Psoas muscle (tissue), 8 donors: Measurements from ENCODE around the gene TRAPPC12. TPM values are rescaled to one million over a fixed set of nuclear protein-coding genes. Genes with fewer than 3 reads are reported as not detected.
"Not testable (repeated sequence)": the region's sequence is repeated elsewhere in the genome, so short reads cannot be mapped to it uniquely, and the experiment has no call there.

ENCODE experiments used
- ATAC-seq, 4 donors: fragments of 200-7000 bp; cut with Tn5 transposase; one replicate each; pipeline ENCODE4 v1.9.1; 2020; ENCODE audit warnings: moderate library complexity in 3 of 4, mild to moderate bottlenecking in 2 of 4
- DNase-seq, 2 donors: peaks; one replicate each; pipeline ENCODE4 v3.0.0-alpha.2; 2020
- H3K27ac ChIP-seq: fragments of 200-600 bp; one replicate; pipeline ENCODE4 v1.8.0; 2022
- H3K27me3 ChIP-seq, 3 donors: fragments of 200-600 bp in 1 of 3; one replicate each; pipeline versions ENCODE4 v1.6.1 to v1.8.0; 2013 to 2022; ENCODE audit warnings: low read length in 2 of 3, mild to moderate bottlenecking in 2 of 3, moderate library complexity in 1 of 3; ENCODE audit not compliant: insufficient read depth in 3 of 3
- H3K36me3 ChIP-seq, 2 donors: fragments of 200-600 bp in 1 of 2; one replicate each; pipeline versions ENCODE4 v1.6.1 to v1.8.0; 2013 to 2022; ENCODE audit warnings: low read depth in 1 of 2, mild to moderate bottlenecking in 1 of 2, moderate library complexity in 1 of 2; ENCODE audit not compliant: insufficient read depth in 1 of 2
- H3K4me1 ChIP-seq: fragments of 200-600 bp; one replicate; pipeline ENCODE4 v1.8.0; 2022
- H3K4me3 ChIP-seq: fragments of 200-600 bp; one replicate; pipeline ENCODE4 v1.8.0; 2022; ENCODE audit warnings: mild to moderate bottlenecking
- H3K9me3 ChIP-seq: fragments of 200-600 bp; one replicate; pipeline ENCODE4 v1.8.0; 2022
- WGBS, 3 donors: extraction: QIAGEN DNeasy Blood & Tissue Kit; methylation state at CpG; one replicate each; pipeline versions ENCODE4 v1.1.6 to v1.1.7; 2013; 5-methylcytosine and 5-hydroxymethylcytosine counted together
- intact Hi-C, 2 donors: fragments of 100-400 bp; cut with DNase I; formaldehyde crosslinking; loops; one replicate each; pipeline versions ENCODE4 v1.11.0 to v1.14.2; 2022
- polyA plus RNA-seq, 3 donors: library from polyadenylated mRNA; stranded (reverse); fragments of 200-250 nt; gene quantifications; one replicate each; pipeline ENCODE4 v1.2.3, GENCODE V29; 2013
- total RNA-seq, 4 donors: library from RNA; stranded (reverse); fragmentation: NEBNext Ultra II Directional in 2 of 4; extraction: Animal tissue kit (Norgen Biotek cat#: 25700) in 2 of 4; gene quantifications; one replicate each; pipeline versions ENCODE4 v1.2.1 to v1.2.4, GENCODE V29; 2021 to 2023
- TF ChIP-seq, protein P1 (sequence below): fragments of 200-600 bp; IDR thresholded peaks from one replicate; pipeline ENCODE4 v1.8.0; 2022; ENCODE audit warnings: antibody characterized with exemption
- donor health status: healthy with polysubstance abuse.
- donor health status: DM: no; HTN: no; CAD: no; lungs with moderate emphysema.
- donor health status: Bipolar disorder and iron deficiency.
- donor health status: healthy.
- donor health status: DM: yes; HTN: yes; CAD: no.
- donor health status: DM: no; HTN: no; CAD: no.
- donor health status: DM: no; HTN: no; CAD: no.
- donor health status: DM: yes; HTN: yes; CAD: no.

Gene TRAPPC12
- total and polyA plus RNA-seq, 7 donors, result 28.7 to 90.3 (median 56.7) TPM

DNA sequence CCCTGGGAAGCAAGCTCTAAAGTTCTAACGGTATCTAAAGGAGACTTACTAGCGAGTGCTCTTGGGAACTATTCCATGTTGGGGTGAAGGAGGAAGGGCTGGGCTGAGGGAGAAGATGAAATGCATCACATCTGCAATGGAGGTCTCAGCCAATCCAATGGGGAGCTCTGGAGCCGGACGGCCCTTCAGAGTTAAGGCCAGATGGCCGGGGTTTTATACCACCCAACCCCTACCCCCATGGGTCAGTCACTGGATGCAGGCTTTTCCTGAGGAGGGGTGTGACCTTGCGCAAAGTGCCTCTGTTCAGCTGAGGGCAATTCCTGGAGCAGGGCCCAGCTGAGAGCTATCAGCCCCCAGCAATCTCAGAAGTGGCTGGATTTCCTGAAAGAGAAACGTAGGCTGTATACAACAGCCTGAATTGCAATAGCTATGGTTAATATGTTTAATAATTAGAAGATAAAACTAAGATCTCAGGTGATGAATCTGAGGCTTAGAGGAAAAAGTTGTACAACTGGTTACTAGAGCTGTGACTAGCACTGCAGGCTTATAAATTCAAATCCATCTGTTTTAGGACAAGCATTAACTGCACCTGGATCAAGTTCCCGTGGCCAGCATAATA lies 23.4 kb upstream of the TRAPPC12 start:
- 74 to 81% (median 80%) methylated on average over 8 of the region's 8 CpGs for WGBS, 3 donors
- TF ChIP-seq, protein P1, sequence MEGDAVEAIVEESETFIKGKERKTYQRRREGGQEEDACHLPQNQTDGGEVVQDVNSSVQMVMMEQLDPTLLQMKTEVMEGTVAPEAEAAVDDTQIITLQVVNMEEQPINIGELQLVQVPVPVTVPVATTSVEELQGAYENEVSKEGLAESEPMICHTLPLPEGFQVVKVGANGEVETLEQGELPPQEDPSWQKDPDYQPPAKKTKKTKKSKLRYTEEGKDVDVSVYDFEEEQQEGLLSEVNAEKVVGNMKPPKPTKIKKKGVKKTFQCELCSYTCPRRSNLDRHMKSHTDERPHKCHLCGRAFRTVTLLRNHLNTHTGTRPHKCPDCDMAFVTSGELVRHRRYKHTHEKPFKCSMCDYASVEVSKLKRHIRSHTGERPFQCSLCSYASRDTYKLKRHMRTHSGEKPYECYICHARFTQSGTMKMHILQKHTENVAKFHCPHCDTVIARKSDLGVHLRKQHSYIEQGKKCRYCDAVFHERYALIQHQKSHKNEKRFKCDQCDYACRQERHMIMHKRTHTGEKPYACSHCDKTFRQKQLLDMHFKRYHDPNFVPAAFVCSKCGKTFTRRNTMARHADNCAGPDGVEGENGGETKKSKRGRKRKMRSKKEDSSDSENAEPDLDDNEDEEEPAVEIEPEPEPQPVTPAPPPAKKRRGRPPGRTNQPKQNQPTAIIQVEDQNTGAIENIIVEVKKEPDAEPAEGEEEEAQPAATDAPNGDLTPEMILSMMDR, result no peak
- Histone ChIP-seq H3K9me3 (no peaks in the 10 kb centered on the region), H3K36me3 (peaks cover 0 to 13% of the 10 kb centered on the region in 2 donors), H3K4me1 (no peaks in the 10 kb centered on the region), H3K4me3 (no peak overlapping the region), H3K27me3 (no peaks in the 10 kb centered on the region), H3K27ac (no peak overlapping the region)
- DNase-seq, result no peak
- ATAC-seq, result no peak
- intact Hi-C loops, result no loop called here

DNA sequence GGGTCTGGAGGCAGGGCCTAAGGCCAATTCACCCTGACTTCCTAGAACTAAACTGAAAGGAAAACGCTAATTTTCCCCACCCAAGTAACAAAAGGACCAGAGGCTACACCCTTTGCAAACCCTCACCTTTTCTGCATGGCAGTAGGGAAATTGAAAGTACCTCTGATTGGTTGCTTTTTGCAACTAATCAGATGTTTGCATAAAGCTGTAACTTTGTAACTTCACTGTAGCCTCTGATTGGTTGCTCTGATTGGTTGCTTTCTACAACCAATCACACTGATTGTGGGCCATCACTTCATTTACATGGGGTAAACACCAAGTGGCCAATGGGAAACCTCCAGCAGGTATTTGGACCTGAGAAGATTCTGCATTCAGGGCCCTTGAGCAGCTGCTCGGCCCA lies 22.7 kb upstream of the TRAPPC12 start:
- Histone ChIP-seq H3K27me3 (no peaks in the 10 kb centered on the region), H3K4me1 (no peaks in the 10 kb centered on the region), H3K4me3 (no peak overlapping the region), H3K36me3 (peaks cover 0 to 13% of the 10 kb centered on the region in 2 donors), H3K9me3 (no peaks in the 10 kb centered on the region), H3K27ac (no peak overlapping the region)
- 63 to 75% (median 70%) methylated on average over 2 of the region's 2 CpGs for WGBS, 3 donors
- intact Hi-C loops, result no loop called here
- DNase-seq, result no peak
- TF ChIP-seq, protein P1, result no peak
- no peak for ATAC-seq

DNA sequence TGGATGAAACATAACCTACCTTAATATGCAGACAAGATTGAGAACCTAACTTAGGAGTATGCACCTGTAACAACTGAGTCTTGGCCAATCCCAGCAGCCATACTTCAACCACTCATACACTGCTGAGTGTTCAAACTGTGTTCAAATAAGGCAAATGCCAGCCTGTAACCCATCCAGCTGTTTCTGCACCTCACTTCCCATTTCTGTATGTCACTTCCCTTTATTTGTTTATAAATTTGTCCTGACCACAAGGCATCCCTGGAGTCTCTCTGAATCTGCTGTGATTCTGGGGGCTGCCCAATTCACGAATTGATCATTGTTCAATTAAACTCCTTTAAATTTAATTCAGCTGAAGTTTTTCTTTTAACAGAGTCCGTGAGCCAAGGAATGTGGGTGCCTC lies 22.0 kb upstream of the TRAPPC12 start:
- H3K27ac ChIP-seq, intact Hi-C loops, H3K27me3 ChIP-seq, H3K4me3 ChIP-seq, H3K9me3 ChIP-seq, ATAC-seq, H3K4me1 ChIP-seq, DNase-seq: not testable (repeated sequence)
- peaks cover 0 to 13% of the 10 kb centered on the region in 2 donors for H3K36me3 ChIP-seq
- WGBS, 3 donors, result 85 to 90% (median 90%) methylated on average over 2 of the region's 2 CpGs

DNA sequence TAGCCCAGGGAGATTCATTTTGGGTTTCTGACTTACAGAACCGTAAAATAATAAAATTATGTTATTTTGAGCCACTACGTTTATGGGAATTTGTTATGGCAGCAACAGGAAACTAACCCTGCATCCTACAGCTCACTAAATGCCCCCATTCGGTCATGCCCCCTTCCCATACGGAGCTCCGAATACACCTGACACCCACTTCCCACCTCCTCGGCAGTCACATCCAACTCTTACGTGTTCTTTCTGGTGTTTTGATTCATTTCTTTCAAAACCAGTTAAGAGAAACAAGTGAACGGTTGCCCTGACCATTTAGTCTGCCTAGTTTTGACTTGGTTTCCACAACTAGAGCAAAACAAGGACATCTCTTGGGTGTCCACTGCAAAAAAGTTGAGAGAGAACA lies 21.6 kb upstream of the TRAPPC12 start:
- Histone ChIP-seq H3K9me3 (no peaks in the 10 kb centered on the region), H3K27me3 (no peaks in the 10 kb centered on the region), H3K4me3 (no peak overlapping the region), H3K27ac (no peak overlapping the region), H3K36me3 (peaks cover 0 to 10% of the 10 kb centered on the region in 2 donors), H3K4me1 (no peaks in the 10 kb centered on the region)
- ATAC-seq, result no peak
- intact Hi-C loops, result no loop called here
- no peak for DNase-seq
- 84 to 94% (median 89%) methylated on average over 8 of the region's 8 CpGs for WGBS, 3 donors
- TF ChIP-seq, protein P1, result no peak

DNA sequence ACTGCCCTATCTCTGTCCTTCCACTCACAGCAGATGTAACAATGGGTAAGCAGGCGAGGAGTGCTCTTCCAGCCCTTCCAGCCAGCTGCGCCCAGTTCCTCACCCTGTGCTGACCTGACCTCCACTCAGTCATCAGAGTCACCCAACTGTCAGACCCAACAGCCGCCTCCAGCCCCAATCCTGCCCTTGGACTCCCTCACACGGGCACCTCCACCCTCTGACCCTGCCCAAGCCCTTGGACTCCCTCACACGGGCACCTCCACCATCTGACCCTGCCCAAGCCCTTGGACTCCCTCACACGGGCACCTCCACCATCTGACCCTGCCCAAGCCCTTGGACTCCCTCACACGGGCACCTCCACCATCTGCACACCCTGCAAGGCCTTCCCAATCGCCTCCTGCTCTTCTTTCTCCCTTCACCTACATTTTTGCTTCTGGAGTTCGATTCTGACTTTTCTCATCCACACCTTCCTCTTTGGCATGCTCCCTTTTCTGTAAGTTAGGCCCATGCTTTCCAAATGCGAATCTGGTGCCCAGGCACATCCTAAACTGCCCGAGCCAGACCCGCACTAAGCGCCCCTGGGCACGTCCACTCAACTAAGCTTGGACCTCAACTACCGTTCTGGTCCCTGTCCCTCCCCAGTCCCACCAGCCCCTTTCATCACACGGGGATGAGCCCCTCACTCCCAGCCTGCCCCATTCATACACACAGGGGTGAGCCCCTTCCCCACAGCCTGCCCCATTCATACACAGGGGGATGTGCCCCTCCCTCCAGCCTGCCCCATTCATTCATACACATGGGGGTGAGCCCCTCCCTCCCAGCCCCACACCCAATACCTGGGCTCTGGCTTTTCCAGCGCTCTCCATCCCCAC lies 17.7 kb upstream of the TRAPPC12 start:
- Histone ChIP-seq H3K4me1 (no peaks in the 10 kb centered on the region), H3K27me3 (no peaks in the 10 kb centered on the region), H3K4me3 (no peak overlapping the region), H3K9me3 (no peaks in the 10 kb centered on the region), H3K36me3 (no peaks in the 10 kb centered on the region), H3K27ac (no peak overlapping the region)
- intact Hi-C loops, result no loop called here
- WGBS, 3 donors, result 90 to 92% (median 91%) methylated on average over 17 of the region's 17 CpGs
- ATAC-seq (no peak), DNase-seq (no peak)
- TF ChIP-seq, protein P1, result no peak
